SU-DHL-6 (cell line): ENCODE data around the gene GFPT2.

ENCODE experiments used
- CTCF ChIP-seq: fragments of 200-600 bp; sonication (generic); IDR thresholded peaks from one replicate; pipeline ENCODE4 v1.5.1; 2017; ENCODE audit warnings: antibody characterized with exemption, mild to moderate bottlenecking, low read length, moderate library complexity; ENCODE audit not compliant: insufficient read depth, poor library complexity, severe bottlenecking
- EZH2phosphoT487 ChIP-seq: fragments of 200-600 bp; sonication (generic), shearing (Covaris generic); conservative IDR thresholded peaks from 2 replicates; pipeline ENCODE4 v1.6.1; 2018; ENCODE audit warnings: mild to moderate bottlenecking, antibody characterized with exemption, low read length, moderate library complexity, mixed read lengths

DNA sequence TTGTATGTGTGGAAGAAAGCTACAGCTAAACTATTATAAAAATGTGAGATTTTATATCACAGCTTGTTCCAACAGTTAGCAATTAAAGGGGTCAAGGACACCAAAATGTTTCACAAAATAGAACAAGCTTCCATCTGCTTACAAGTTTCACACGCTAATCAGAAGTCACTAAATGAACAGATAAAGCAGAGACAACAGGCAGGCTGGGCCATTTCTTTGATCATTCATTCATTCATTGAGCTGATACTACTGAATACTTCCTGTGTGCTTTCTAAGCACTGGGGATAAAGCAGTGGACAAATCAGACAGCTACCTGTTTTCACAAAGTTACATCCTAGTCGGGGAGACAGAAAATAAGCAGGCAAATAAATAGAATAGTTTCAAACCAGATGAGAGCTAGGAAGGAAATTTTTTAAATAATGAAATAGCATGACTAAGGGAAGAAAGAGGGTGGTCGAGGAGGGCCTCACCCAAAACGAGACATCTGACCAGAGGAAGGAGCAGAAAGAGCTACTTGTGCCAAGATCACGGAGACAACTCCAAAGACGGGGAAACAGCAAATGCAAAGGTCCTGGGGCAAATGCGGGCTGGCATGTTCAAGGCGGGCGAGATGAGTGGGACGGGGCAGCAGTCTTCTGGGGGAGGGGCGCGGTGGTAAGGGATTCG, 62.4 kb downstream of the GFPT2 start:
- TF ChIP-seq CTCF (no peak), EZH2phosphoT487 (no peak)
